Activated CD4-positive, alpha-beta T cell treated with anti-CD3 and anti-CD28 coated beads, Interleukin-2, amount 10 ng/mL, durations not matched to agents 7 days and 5 days (primary cell): Measurements from ENCODE around the gene SPDYE6. TPM values are rescaled to one million over a fixed set of nuclear protein-coding genes. Genes with fewer than 3 reads are reported as not detected.
"Not testable (repeated sequence)": the region's sequence is repeated elsewhere in the genome, so short reads cannot be mapped to it uniquely, and the experiment has no call there.

Experiments used
- CTCF ChIA-PET: fragments of 350-600 bp; sonication (Branson Sonifier 250); formaldehyde crosslinking; loops from one replicate; lab custom pipeline; 2021; ENCODE audit warnings: antibody characterized with exemption; lab: Charles Lee
- POLR2A ChIA-PET: fragments of 350-600 bp; sonication (Branson Sonifier 250); formaldehyde crosslinking; loops from one replicate; lab custom pipeline; 2021; ENCODE audit warnings: antibody characterized with exemption; lab: Charles Lee
- DNase-seq: peaks from one replicate; pipeline ENCODE4 v3.0.0-alpha.2; 2020
- H3K27ac Mint-ChIP-seq: one replicate; pipeline ENCODE4 v1.8.0; 2021; ENCODE audit warnings: mild to moderate bottlenecking, moderate library complexity, mixed read lengths
- H3K27me3 Mint-ChIP-seq: one replicate; pipeline ENCODE4 v1.8.0; 2021; ENCODE audit warnings: mixed read lengths
- H3K36me3 Mint-ChIP-seq: one replicate; pipeline ENCODE4 v1.8.0; 2021; ENCODE audit warnings: low read depth, mixed read lengths
- H3K4me1 Mint-ChIP-seq: one replicate; pipeline ENCODE4 v1.8.0; 2021; ENCODE audit warnings: mixed read lengths
- H3K4me3 Mint-ChIP-seq: one replicate; pipeline ENCODE4 v1.8.0; 2021; ENCODE audit warnings: mild to moderate bottlenecking, moderate library complexity, mixed read lengths
- H3K9me3 Mint-ChIP-seq: one replicate; pipeline ENCODE4 v1.8.0; 2021; ENCODE audit warnings: mixed read lengths
- total RNA-seq, 2 experiments: library from RNA; stranded (reverse); gene quantifications; one replicate each; pipeline ENCODE4 v1.2.3, GENCODE V29; 2021

SPDYE6 gene
- total RNA-seq, 2 experiments from 2014 or later = not detected

- H3K27ac Mint-ChIP-seq = no peak overlapping the region
- H3K36me3 Mint-ChIP-seq = peaks cover 12% of the 10 kb centered on the region
These were observed 33.6 kb upstream of the SPDYE6 start for GRCh38 chr7:102389810-102390209.

GRCh38 chr7:102387064-102387463, 30.8 kb upstream of the SPDYE6 start:
- CTCF ChIA-PET = interaction anchor here (1.4 to 1.6 kb wide), 2 partner anchors 107 to 115 kb away, joined by 3 to 5 read pairs; no protein-coding TSS in a partner anchor
- Mint-ChIP-seq H3K4me1 (no peaks in the 10 kb centered on the region), H3K27me3 (no peaks in the 10 kb centered on the region), H3K9me3 (no peaks in the 10 kb centered on the region), H3K4me3 (no peak overlapping the region), H3K27ac (no peak overlapping the region), H3K36me3 (peaks cover 3% of the 10 kb centered on the region)
- DNase-seq = no peak
- POLR2A ChIA-PET = interaction anchor here (0.7 kb wide), 1 partner anchor 762 kb away, joined by 3 read pairs; no protein-coding TSS in a partner anchor

More at GRCh38 chr7:102389810-102390209, 33.6 kb upstream of the SPDYE6 start:
- DNase-seq = no peak
- Mint-ChIP-seq H3K27me3 (no peaks in the 10 kb centered on the region), H3K9me3 (no peaks in the 10 kb centered on the region), H3K4me3 (no peak overlapping the region), H3K4me1 (peaks cover 1% of the 10 kb centered on the region)
- POLR2A ChIA-PET = no interaction called here
- CTCF ChIA-PET = interaction anchor here (0.7 kb wide), 1 partner anchor 65 kb away, joined by 5 read pairs; no protein-coding TSS in a partner anchor

GRCh38 chr7:102381696-102382425, 25.6 kb upstream of the SPDYE6 start:
- H3K27me3 Mint-ChIP-seq, H3K4me1 Mint-ChIP-seq, CTCF ChIA-PET, H3K4me3 Mint-ChIP-seq, DNase-seq, H3K27ac Mint-ChIP-seq, H3K9me3 Mint-ChIP-seq, POLR2A ChIA-PET: not testable (repeated sequence)
- H3K36me3 Mint-ChIP-seq = peaks cover 23% of the 10 kb centered on the region

- H3K9me3 Mint-ChIP-seq, POLR2A ChIA-PET, H3K4me1 Mint-ChIP-seq, H3K27me3 Mint-ChIP-seq, H3K4me3 Mint-ChIP-seq, DNase-seq, H3K27ac Mint-ChIP-seq: not testable (repeated sequence)
- CTCF ChIA-PET = interaction anchor here (0.6 to 0.9 kb wide), 2 partner anchors 12 to 23 kb away, joined by 3 to 4 read pairs; no protein-coding TSS in a partner anchor
- peaks cover 24% of the 10 kb centered on the region for H3K36me3 Mint-ChIP-seq
These were observed 24.6 kb upstream of the SPDYE6 start for GRCh38 chr7:102380837-102381236.

GRCh38 chr7:102376964-102377466, 20.8 kb upstream of the SPDYE6 start:
- H3K27me3 Mint-ChIP-seq = no peaks in the 10 kb centered on the region
- ChIA-PET CTCF (no interaction called here), POLR2A (no interaction called here)
- peaks cover 28% of the 10 kb centered on the region for H3K36me3 Mint-ChIP-seq
- H3K9me3 Mint-ChIP-seq = no peaks in the 10 kb centered on the region
- H3K4me1 Mint-ChIP-seq = peaks cover 9% of the 10 kb centered on the region
- H3K4me3 Mint-ChIP-seq = no peak overlapping the region
- peak overlapping the region; percentile 63 for H3K27ac Mint-ChIP-seq
- DNase-seq = no peak

- POLR2A ChIA-PET, CTCF ChIA-PET, DNase-seq, H3K27me3 Mint-ChIP-seq, H3K27ac Mint-ChIP-seq, H3K9me3 Mint-ChIP-seq, H3K4me3 Mint-ChIP-seq: not testable (repeated sequence)
- peaks cover 38% of the 10 kb centered on the region for H3K36me3 Mint-ChIP-seq
- peaks cover 12% of the 10 kb centered on the region for H3K4me1 Mint-ChIP-seq
These were observed 16.6 kb upstream of the SPDYE6 start for GRCh38 chr7:102372796-102373195.

- H3K27ac Mint-ChIP-seq, POLR2A ChIA-PET, H3K4me3 Mint-ChIP-seq: not testable (repeated sequence)
These were observed 13.8 kb upstream of the SPDYE6 start for GRCh38 chr7:102370038-102370437.

GRCh38 chr7:102365390-102365789, 9.1 kb upstream of the SPDYE6 start:
- H3K27ac Mint-ChIP-seq, DNase-seq, H3K27me3 Mint-ChIP-seq, POLR2A ChIA-PET, H3K9me3 Mint-ChIP-seq, CTCF ChIA-PET: not testable (repeated sequence)
- peaks cover 26% of the 10 kb centered on the region for H3K36me3 Mint-ChIP-seq
- peak overlapping the region; percentile 45 for H3K4me3 Mint-ChIP-seq
- peaks cover 15% of the 10 kb centered on the region for H3K4me1 Mint-ChIP-seq

More at GRCh38 chr7:102370038-102370437, 13.8 kb upstream of the SPDYE6 start:
- H3K27me3 Mint-ChIP-seq, DNase-seq, CTCF ChIA-PET, H3K9me3 Mint-ChIP-seq, H3K4me1 Mint-ChIP-seq: not testable (repeated sequence)
- peaks cover 39% of the 10 kb centered on the region for H3K36me3 Mint-ChIP-seq

GRCh38 chr7:102364394-102364886, 8.2 kb upstream of the SPDYE6 start:
- peak overlapping the region; percentile 90 for H3K4me3 Mint-ChIP-seq
- H3K36me3 Mint-ChIP-seq = peaks cover 19% of the 10 kb centered on the region
- peak; percentile 7 for DNase-seq
- H3K4me1 Mint-ChIP-seq = peaks cover 13% of the 10 kb centered on the region
- H3K9me3 Mint-ChIP-seq, H3K27me3 Mint-ChIP-seq, POLR2A ChIA-PET, CTCF ChIA-PET: not testable (repeated sequence)
- peak overlapping the region; percentile 89 for H3K27ac Mint-ChIP-seq

GRCh38 chr7:102363549-102364393, 7.5 kb upstream of the SPDYE6 start:
- peaks cover 13% of the 10 kb centered on the region for H3K4me1 Mint-ChIP-seq
- peak overlapping the region; percentile 90 for H3K4me3 Mint-ChIP-seq
- POLR2A ChIA-PET = interaction anchor here (0.7 kb wide), 1 partner anchor 31 kb away, joined by 6 read pairs; no protein-coding TSS in a partner anchor
- peak; percentile 96 for DNase-seq
- H3K9me3 Mint-ChIP-seq, CTCF ChIA-PET, H3K27me3 Mint-ChIP-seq: not testable (repeated sequence)
- peak overlapping the region; percentile 89 for H3K27ac Mint-ChIP-seq
- H3K36me3 Mint-ChIP-seq = peaks cover 19% of the 10 kb centered on the region

- CTCF ChIA-PET, H3K4me1 Mint-ChIP-seq, H3K27me3 Mint-ChIP-seq, H3K27ac Mint-ChIP-seq, H3K36me3 Mint-ChIP-seq, H3K9me3 Mint-ChIP-seq, POLR2A ChIA-PET, DNase-seq, H3K4me3 Mint-ChIP-seq: not testable (repeated sequence)
These were observed 9.3 kb downstream of the SPDYE6 start for GRCh38 chr7:102346983-102347382.

- H3K36me3 Mint-ChIP-seq, H3K27me3 Mint-ChIP-seq, DNase-seq, POLR2A ChIA-PET, H3K27ac Mint-ChIP-seq, H3K4me3 Mint-ChIP-seq, H3K4me1 Mint-ChIP-seq, H3K9me3 Mint-ChIP-seq: not testable (repeated sequence)
- CTCF ChIA-PET = interaction anchor here (0.5 kb wide), 1 partner anchor 10 kb away, joined by 3 read pairs; no protein-coding TSS in a partner anchor
These were observed 15.5 kb downstream of the SPDYE6 start for GRCh38 chr7:102340599-102341368.
